Transverse colon (tissue), 4 donors: ENCODE measurements around the gene COP1. TPM values are rescaled to one million over a fixed set of nuclear protein-coding genes. Genes with fewer than 3 reads are reported as not detected.

Source experiments
- DNase-seq: peaks from one replicate; pipeline ENCODE4 v3.0.0-alpha.2; 2019
- H3K27ac ChIP-seq, 4 donors: fragments of 200-600 bp; sonication (generic); 2 replicates each; pipeline ENCODE4 v1.5.1; 2016 to 2018; ENCODE audit warnings: inconsistent platforms in 4 of 4
- H3K27me3 ChIP-seq: fragments of 200-600 bp; sonication (generic); 2 replicates; pipeline ENCODE4 v1.5.1; 2017; ENCODE audit warnings: inconsistent platforms
- H3K36me3 ChIP-seq, 4 donors: fragments of 200-600 bp; sonication (generic); 2 replicates each; pipeline ENCODE4 v1.5.1; 2017 to 2019; ENCODE audit warnings: inconsistent platforms in 4 of 4
- H3K4me1 ChIP-seq, 4 donors: fragments of 200-600 bp; sonication (generic); 2 replicates each; pipeline ENCODE4 v1.5.1; 2017 to 2020; ENCODE audit warnings: inconsistent platforms in 4 of 4
- H3K4me3 ChIP-seq, 4 donors: fragments of 200-600 bp; sonication (generic); 1 replicate in 1 of 4; 2 replicates in 3 of 4; pipeline versions ENCODE4 v1.5.1 to v1.6.1; 2017 to 2019; ENCODE audit warnings: inconsistent platforms in 4 of 4
- H3K9me3 ChIP-seq, 2 donors: fragments of 200-600 bp; sonication (generic); 2 replicates each; pipeline ENCODE4 v1.5.1; 2017 to 2019; ENCODE audit warnings: inconsistent platforms in 2 of 2
- EP300 ChIP-seq: sonication (generic); formaldehyde crosslinking; IDR thresholded peaks from one replicate; pipeline ENCODE4 v1.6.1; 2017; ENCODE audit warnings: antibody characterized with exemption, low read depth
- POLR2A ChIP-seq: fragments of 450-650 bp; IDR thresholded peaks from one replicate; pipeline ENCODE4 v1.6.1; 2016; ENCODE audit warnings: antibody characterized with exemption, mild to moderate bottlenecking, moderate library complexity
- POLR2AphosphoS5 ChIP-seq, 3 donors: sonication (generic); formaldehyde crosslinking; IDR thresholded peaks; one replicate each; pipeline ENCODE4 v1.6.1; 2016; ENCODE audit warnings: antibody characterized with exemption in 3 of 3
- WGBS, 2 donors: methylation state at CpG; one replicate each; pipeline ENCODE4 v1.1.5; 2018; ENCODE audit warnings: low coverage in 1 of 2; 5-methylcytosine and 5-hydroxymethylcytosine counted together
- in situ Hi-C, 4 donors: fragments of 200-750 bp; cut with MboI; loops; one replicate each; pipeline versions ENCODE4 v1.15.0 to v1.15.1; 2017; ENCODE audit warnings: low sequenced_read_pairs in 3 of 4, low pct_ligation_motif_present in 1 of 4, low pct_unique_long_range_greater_than_20kb in 1 of 4
- intact Hi-C: fragments of 100-400 bp; cut with DNase I; formaldehyde crosslinking; loops from one replicate; pipeline ENCODE4 v1.15.1; 2023; ENCODE audit warnings: low total_unique reads
- total RNA-seq, 4 donors: library from RNA; depleted of rRNA; stranded (reverse); fragments of >200 nt; gene quantifications; one replicate each; pipeline ENCODE4 v1.1.0, GENCODE V29; 2016
- TF ChIP-seq, protein P1 (sequence below), 5 experiments: fragments of 200-600 bp in 3 of 5; fragments of 450-650 bp in 2 of 5; sonication (generic) in 3 of 5; IDR thresholded peaks; 1 replicate in 2 of 5; 2 replicates in 3 of 5; pipeline ENCODE4 v1.5.1; 2016 to 2017; ENCODE audit warnings: antibody characterized with exemption in 5 of 5, inconsistent platforms in 3 of 5, mild to moderate bottlenecking in 2 of 5, moderate library complexity in 1 of 5

The COP1 gene
- total RNA-seq, 4 donors from 2014 or later: 52.3 to 190 (median 109) TPM

DNA sequence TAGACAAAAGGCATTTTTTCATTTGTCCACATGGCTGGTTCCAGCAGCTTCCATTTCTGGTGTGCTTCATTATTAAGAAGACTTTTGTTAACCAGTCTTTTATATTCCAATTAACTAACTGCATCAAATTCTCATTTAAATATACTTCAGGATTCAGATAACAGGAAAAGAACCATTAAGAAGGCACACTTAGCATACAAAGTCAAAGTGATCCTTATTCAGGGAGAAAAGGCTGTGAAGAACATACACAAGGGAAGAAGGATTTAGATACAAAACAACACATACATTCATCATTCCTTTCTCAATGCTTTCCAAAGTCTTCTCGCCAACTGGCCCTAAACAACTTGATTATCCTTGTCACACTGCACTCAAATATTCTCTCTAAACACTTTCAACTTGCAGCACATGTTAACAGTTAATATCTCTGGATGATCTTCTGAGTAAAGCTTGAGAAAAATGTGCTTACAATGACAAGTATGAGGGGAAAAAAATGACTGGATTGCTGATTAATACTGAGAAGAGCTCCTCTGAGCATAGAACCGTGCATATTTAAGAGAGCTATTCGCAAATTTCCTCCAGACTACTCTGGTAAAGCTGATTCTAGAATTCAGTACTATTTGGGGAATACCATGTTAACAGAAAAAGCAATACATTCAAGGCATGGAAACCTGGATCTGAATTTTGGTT, 238.5 kb downstream of the COP1 start:
- Histone ChIP-seq H3K27ac (no peak overlapping the region), H3K4me3 (no peak overlapping the region), H3K9me3 (no peaks in the 10 kb centered on the region), H3K27me3 (no peaks in the 10 kb centered on the region), H3K4me1 (no peaks in the 10 kb centered on the region), H3K36me3 (peaks cover 0 to 16% (median 0%) of the 10 kb centered on the region in 4 donors)
- in situ Hi-C loops: no loop called here
- WGBS, 2 donors: 56 to 94% methylated on average over 2 to 3 of the region's 3 CpGs
- no peak for TF ChIP-seq POLR2A
- TF ChIP-seq EP300: no peak
- no peak for TF ChIP-seq POLR2AphosphoS5 (IDR thresholded peaks at IDR 0.05)
- TF ChIP-seq, protein P1, sequence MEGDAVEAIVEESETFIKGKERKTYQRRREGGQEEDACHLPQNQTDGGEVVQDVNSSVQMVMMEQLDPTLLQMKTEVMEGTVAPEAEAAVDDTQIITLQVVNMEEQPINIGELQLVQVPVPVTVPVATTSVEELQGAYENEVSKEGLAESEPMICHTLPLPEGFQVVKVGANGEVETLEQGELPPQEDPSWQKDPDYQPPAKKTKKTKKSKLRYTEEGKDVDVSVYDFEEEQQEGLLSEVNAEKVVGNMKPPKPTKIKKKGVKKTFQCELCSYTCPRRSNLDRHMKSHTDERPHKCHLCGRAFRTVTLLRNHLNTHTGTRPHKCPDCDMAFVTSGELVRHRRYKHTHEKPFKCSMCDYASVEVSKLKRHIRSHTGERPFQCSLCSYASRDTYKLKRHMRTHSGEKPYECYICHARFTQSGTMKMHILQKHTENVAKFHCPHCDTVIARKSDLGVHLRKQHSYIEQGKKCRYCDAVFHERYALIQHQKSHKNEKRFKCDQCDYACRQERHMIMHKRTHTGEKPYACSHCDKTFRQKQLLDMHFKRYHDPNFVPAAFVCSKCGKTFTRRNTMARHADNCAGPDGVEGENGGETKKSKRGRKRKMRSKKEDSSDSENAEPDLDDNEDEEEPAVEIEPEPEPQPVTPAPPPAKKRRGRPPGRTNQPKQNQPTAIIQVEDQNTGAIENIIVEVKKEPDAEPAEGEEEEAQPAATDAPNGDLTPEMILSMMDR (IDR thresholded peaks at IDR 0.05): no peak
- no peak for DNase-seq
- intact Hi-C loops: no loop called here

DNA sequence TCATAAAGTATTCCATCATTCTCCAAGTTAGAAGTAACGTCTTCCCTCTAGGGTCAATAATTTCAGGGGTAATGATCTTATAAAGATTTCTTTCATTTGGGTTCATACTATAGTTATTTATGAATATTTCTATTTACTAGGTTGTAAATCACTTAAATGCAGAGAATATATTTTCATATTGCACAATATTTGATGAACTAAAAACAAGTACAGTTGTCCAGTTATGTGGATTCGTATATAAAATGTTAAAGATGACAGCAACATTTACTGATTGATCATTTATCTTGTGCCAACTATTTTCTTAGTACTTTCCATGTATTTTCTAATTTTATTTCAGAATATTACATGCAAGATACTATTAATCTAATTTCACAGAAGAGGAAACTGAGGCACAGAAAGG, 243.3 kb downstream of the COP1 start:
- 92 to 96% methylated on average over 2 of the region's 2 CpGs for WGBS, 2 donors
- Histone ChIP-seq H3K27me3 (no peaks in the 10 kb centered on the region), H3K27ac (no peak overlapping the region), H3K9me3 (no peaks in the 10 kb centered on the region), H3K4me1 (peaks cover 0 to 10% (median 5%) of the 10 kb centered on the region in 4 donors), H3K36me3 (peaks cover 0 to 15% (median 0%) of the 10 kb centered on the region in 4 donors), H3K4me3 (no peak overlapping the region)
- TF ChIP-seq POLR2AphosphoS5 (IDR thresholded peaks at IDR 0.05) (no peak), POLR2A (no peak), EP300 (no peak)
- TF ChIP-seq, protein P1 (IDR thresholded peaks at IDR 0.05): no peak
- in situ Hi-C loops (no loop called here), intact Hi-C loops (no loop called here)
- DNase-seq: no peak

DNA sequence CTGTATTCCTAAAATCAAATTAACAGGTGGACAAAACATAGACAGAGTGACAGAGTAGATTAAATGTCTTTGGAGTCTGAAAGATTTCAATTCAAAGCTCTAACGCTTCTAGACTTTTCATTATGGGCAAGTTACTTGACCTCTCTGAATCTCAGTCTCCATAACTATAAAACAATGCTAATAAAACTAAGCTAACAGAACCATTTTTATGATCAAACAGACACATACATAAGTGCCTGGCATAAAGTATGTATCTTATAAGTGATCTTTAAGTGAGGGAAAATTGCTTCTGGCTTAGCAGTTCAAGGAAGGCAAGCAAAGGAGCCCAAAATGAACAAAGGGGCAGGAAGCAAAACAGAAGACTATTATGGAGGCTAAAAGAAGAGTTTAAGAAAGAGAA, 246.9 kb downstream of the COP1 start:
- TF ChIP-seq, protein P1 (IDR thresholded peaks at IDR 0.05): no peak
- no peak for TF ChIP-seq POLR2A
- H3K36me3 ChIP-seq: peaks cover 0 to 16% (median 0%) of the 10 kb centered on the region in 4 donors
- H3K27me3 ChIP-seq: no peaks in the 10 kb centered on the region
- in situ Hi-C loops (no loop called here), intact Hi-C loops (no loop called here)
- WGBS, 2 donors: 63 to 65% methylated on average over 1 of the region's 1 CpG
- H3K27ac ChIP-seq: no peak overlapping the region
- DNase-seq: no peak
- H3K9me3 ChIP-seq: no peaks in the 10 kb centered on the region
- no peak overlapping the region for H3K4me3 ChIP-seq
- peaks cover 0 to 10% (median 5%) of the 10 kb centered on the region in 4 donors for H3K4me1 ChIP-seq

DNA sequence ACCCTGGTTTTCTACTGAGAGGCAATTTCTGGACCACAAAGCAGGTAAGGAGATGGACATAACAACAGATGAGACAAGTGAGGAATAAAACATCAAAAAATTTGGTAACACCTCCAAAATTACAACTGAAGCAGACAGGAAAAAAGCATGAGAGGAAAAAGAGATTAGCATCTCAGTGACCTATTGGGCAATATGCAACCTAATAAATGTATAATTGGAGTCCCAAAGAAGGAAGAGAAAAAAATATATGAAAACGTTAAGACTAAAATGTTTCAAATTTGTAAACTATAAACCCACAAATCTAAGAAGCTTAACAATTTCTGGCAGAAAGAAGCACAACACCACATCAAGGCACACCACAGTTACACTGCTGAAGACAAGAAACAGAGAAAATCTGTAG, 255.5 kb downstream of the COP1 start:
- H3K27ac ChIP-seq: no peak overlapping the region
- peaks cover 0 to 22% (median 2%) of the 10 kb centered on the region in 4 donors for H3K36me3 ChIP-seq
- in situ Hi-C loops: no loop called here
- TF ChIP-seq EP300: no peak
- no peak overlapping the region for H3K4me3 ChIP-seq
- no peaks in the 10 kb centered on the region for H3K9me3 ChIP-seq
- H3K4me1 ChIP-seq: no peaks in the 10 kb centered on the region
- 50 to 96% methylated on average over 1 of the region's 1 CpG for WGBS, 2 donors
- H3K27me3 ChIP-seq: no peaks in the 10 kb centered on the region
- DNase-seq: no peak
- intact Hi-C loops: no loop called here

DNA sequence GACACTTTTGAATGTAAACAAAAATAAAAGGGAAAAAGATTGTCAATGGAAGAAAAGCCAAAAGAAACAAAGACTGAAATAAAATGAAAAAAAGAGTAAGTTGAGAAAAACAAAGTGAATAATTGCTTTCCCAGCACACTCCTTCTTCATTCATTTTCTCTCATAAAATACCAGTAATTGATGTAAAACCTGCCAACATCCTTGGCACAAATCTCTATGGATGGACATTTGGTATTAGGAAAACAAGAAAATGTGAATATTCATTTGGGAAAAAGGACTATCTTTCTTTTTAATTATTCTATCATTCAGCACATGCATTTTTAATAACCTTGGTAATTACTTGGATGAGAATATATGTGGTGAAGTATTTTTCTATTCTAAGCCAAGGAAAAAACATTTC, 259.3 kb downstream of the COP1 start:
- Histone ChIP-seq H3K27ac (no peak overlapping the region), H3K27me3 (no peaks in the 10 kb centered on the region), H3K36me3 (peaks cover 0 to 34% (median 7%) of the 10 kb centered on the region in 4 donors), H3K4me1 (no peaks in the 10 kb centered on the region), H3K4me3 (no peak overlapping the region), H3K9me3 (no peaks in the 10 kb centered on the region)
- no peak for DNase-seq
- in situ Hi-C loops: no loop called here
- intact Hi-C loops: no loop called here
- TF ChIP-seq POLR2AphosphoS5 (IDR thresholded peaks at IDR 0.05): no peak
- no peak for TF ChIP-seq POLR2A
- TF ChIP-seq, protein P1 (IDR thresholded peaks at IDR 0.05): no peak
- no peak for TF ChIP-seq EP300
